Limb (tissue), 2 donors: ENCODE data around the gene GPR35.
"Not testable (repeated sequence)": the region's sequence is repeated elsewhere in the genome, so short reads cannot be mapped to it uniquely, and the experiment has no call there.

Source experiments
- DNase-seq, 2 donors: peaks; one replicate each; pipeline ENCODE4 v3.0.0-alpha.2; 2016; ENCODE audit errors: extremely low spot score in 2 of 2

GPR35 gene

DNA sequence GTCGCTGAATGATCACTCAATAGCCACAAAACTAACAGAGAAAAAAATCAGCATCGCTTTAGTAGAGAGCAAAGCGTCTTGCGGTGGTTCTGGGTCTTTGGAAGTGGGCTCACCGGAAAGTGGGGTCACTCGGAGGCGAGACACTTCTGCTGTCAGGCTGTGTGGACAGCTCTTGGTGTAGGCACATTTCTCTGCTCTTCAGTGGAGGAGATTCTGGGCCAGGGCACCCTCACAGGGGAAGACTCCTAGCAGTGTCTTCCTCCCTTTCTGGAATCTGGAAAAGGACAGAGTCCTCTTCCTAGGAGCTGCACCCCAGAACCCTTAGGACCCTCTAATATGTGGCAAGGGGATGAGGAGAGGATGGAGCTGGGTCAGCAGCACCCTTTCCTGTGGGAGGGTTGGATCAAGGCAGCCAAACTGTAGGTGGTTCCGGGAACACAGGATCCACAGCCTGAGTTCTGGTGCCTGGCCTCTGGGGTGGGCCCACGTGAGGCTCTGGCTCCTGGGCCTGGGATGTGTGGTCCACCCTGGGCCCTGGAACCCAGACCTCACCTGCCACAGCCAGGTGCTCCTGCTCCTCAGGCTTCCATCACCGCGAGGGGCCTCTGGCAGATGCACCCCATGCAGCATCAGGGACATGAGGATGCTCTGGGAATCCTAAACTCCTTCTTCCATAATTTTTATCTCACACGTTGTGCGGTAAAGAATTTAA lies 25.1 kb downstream of the GPR35 start:
- DNase-seq, result no peak

DNA sequence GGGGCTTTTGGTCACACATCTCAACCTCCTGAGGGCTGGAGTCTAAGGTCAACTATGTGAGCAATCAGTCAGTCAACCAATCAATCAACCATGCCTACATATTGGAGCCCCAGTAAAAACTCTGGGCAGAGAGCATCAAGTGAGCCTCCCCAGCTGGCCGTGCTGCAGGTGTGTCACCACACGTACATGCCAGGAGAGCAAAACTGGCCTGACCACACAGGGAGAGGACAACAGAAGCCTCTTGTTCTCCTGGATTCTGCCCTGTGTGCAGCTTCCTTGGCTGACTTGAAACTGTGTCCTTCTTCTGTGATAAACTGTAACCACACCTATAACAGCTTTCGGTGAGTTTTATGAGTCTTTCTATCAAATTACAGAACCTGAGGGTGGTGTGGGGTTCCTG lies 25.9 kb downstream of the GPR35 start:
- DNase-seq, result no peak

DNA sequence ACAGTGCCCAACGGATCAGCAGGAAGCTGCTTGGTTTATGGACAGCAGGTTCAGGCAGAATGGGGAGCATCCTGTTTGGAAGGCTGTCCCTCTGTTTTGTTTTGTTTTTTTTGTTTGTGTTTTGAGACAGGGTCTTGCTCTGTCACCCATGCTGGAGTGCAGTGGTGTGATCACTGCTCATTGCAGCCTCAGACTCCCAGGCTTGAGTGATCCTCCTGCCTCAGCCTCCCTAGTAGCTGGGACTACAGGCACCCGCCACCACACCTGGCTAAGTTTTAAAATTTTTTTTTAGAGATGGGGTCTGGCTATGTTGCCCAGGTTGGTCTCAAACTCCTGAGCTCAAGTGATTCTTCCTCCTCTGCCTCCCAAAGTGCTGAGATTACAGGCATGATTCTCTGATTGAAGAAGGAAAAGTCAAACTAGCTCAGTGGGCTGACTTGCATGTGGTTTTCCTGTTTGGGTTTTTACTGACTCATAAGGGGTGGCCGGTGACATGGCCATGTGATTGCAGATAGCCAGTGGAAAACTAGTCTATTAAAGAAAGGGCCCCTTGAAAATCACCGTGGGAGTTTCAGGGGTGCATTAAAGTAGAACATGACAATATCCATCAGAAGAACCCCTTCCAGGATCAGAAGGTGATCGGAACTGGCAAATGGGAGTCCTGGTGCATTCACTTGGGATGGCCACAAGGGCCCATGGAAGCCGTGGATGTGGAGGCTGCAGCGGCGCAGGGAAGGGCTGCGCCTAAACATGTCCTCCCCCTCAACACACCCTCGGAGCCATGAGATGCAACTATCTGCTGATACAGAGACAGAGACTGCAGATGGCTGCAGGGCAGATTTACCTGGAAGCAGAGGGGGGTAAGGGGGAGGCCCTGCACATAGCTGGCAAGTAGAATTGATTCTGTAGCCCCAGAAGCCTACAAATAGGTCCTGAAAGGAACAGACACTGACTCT lies 30.9 kb downstream of the GPR35 start:
- DNase-seq, result no peak

DNA sequence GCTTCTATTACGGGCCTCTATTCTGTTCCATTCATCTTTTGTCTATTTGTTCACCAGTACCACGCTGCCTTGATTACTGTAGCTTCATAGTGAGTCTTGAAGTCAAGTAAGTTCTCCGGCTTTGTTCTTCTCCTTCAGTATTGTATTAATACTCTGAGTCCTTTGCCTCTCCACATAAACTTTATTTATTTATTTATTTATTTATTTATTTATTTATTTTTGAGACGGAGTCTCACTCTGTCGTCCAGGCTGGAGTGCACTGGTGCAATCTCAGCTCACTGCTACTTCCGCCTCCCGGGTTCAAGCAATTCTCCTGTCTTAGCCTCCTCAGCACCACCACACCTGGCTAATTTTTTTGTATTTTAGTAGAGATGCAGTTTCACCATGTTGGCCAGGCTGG lies 34.6 kb downstream of the GPR35 start:
- DNase-seq, result not testable (repeated sequence)

DNA sequence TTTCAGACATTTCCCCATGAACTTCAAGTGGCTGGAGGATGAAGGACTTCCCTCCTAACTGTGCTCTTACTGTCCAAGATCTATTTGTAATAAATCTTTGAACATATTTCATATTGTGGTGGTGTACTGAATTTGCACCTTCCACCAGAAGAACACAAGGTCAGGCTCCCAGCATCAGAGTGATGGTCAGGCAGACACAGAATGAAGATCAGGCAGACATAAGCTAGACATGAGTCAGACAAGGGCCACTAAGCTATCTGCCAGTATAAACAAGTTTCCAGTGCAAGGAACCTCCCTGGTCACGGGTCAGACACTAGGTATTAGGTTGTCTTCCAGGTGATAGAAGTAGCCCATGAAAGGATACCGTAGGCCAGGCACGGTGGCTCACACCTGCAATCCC lies 37.4 kb downstream of the GPR35 start:
- DNase-seq, result no peak

DNA sequence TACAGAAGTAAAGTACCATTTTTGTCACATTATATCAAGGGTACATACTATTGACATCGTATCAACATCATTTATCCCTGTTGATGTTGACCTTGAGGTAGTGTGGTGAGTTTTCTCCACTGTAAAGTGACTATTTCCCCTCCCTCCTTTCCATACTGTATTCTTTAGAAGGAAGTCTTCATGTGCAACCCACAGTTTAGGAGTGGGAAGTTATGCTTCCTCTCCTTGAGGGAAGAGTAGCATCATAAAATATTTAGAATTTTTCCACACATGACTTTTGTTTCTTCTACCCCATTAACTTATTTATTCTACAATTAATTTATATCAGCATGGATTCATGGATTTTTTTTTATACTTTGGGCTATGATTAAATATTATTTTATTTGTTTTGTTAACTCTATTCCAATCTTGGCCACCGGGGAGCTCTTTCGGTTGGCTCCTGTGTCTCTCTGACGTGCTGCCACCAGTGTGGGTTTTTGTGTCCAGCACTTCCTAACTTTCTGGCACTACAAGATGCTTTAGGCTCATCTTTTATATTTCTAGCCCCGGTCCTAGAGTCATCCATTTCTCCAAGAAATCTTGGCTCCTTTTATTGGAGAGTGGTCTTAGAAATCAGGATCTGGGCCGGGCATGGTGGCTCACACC lies 38.4 kb downstream of the GPR35 start:
- no peak for DNase-seq

DNA sequence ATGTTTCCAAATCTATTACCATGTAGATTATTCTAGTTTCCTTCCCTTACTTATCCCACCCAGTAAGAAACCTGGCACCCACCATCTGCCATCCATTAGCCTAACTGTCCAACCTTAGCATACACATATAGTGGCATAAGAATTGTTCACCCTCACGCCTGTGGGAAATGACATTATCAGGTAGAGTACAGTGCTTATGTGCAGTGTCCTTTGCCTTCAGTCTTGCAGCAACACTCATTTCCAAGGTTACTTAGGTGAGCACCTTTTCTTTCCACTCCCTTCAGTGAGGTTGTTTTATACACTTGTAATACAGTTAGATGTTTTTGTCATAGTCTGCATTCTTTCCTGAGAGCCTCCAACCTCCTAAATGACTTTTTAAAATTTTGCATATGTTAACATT lies 39.3 kb downstream of the GPR35 start:
- DNase-seq, result no peak

DNA sequence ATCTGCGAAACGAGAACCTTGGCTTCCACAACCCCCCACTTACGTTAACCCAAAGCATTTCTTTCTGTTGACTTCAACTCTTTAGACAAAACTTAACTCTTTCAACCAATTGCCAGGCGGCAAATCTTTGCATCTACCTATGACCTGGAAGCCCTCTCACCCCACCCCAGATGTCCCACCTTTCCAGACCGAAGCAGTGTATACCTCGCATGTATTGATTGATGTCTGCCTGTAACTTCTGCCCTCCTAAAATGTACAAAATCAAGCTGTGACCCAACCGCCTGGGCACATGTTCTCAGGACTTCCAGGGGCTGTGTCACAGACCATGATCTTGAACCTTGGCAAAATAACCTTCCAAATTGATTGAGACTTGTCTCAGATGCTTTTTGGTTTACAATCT lies 45.1 kb downstream of the GPR35 start:
- no peak for DNase-seq

DNA sequence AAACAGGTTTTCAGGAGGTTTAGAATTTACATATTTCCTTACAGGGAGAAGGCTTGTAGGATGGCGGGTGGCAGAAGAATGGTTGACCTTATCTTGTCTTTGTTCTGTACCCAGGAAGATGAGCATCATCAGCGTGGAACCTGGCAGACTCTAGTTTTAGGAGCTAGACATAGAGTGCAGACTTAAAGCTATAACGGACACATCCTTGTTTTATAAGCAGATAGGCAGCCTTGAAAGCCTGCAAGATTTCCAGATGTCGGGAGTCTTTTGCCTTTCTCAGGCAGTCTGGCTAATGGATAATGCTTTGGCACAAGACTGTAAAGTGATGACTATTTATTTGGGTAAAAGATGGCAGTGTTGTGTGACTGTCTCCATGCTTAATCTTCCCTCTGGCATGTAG lies 45.7 kb downstream of the GPR35 start:
- DNase-seq, result no peak

DNA sequence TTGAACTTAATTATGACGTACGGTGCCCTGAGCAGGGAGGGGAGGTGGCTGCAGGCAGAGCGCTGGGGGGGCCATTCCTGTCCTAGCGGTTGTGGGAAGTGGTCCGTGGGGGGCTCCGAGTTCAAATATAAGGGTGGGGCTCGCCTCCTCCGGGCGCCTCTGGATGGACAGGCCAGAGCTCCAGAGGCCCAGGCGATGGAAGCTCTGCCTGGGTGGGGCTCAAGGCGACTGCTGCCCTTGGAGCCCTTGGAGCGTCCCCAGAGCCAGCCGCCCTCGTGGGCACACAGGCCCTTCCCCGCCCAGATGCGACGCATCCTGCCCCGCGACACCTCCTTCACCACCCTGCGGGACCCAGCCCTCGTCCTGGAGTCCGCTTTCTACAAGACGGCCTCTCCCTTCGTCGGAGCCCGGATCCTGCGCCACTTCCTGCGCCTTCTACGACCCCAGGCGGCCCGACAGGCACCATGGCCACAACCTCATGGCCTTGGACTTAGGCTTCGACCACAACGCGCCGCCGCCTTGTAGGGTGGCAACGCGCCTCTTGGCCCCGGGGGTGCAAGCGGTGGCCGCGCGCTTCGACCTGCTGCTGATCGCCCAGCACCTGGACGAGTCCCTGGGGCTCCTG lies 46.9 kb downstream of the GPR35 start:
- no peak for DNase-seq

DNA sequence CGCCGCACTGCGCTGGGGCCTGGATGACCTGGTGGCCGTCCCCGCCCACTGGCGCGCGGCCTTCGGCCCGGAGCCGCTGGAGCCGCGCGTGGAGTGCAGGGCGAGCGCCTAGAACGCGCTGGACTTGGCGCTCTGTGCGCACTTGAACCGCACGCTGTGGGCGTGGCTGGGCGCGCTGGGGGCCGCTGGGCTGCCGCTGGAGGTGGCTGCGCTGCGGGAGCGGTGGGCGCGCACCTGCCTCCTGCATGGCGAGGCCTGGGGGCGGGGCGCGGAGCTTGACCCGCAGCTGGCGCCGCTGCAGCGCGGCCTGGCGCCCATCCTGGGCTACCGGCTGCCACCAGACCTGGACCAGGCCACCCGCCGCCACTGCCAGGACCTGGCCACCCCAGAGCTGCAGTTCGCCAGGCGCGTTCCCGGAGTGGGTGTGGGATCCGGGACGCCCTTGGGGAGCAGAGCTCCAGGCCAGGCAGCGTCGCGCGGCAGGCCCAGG lies 47.5 kb downstream of the GPR35 start:
- no peak for DNase-seq

DNA sequence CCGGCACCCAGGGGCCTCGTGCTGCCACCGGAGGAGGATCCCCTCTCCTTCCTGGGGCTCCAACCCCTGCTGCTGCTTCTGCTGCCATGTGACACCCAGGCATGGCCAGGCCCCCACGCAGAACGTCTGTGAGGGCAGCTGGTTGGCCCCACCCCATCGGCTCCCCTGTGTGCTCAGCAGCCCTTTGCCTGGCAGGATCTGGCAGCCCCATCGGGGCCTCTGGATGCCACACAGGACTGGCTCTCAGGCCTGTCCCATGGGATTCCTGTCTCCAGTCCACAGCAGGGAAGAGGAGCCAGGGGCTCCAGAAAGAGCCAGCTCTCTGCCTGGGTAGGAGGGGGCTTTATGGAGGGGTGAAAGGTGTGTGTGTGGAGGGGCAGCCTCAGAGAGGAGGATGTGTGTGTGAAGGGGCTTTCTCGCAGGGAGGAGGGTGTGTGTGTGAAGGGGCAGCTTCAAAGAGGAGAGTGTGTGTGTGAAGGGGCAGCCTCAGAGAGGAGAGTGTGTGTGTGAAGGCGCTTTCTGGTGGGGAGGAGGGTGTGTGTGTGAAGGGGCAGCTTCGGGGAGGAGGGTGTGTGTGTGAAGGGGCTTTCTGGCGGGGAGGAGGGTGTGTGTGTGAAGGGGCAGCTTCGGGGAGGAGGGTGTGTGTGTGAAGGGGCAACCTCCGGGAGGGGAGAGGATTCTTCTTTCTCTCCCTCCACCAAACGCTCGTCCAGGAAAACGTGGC lies 49.3 kb downstream of the GPR35 start:
- not testable (repeated sequence) for DNase-seq

DNA sequence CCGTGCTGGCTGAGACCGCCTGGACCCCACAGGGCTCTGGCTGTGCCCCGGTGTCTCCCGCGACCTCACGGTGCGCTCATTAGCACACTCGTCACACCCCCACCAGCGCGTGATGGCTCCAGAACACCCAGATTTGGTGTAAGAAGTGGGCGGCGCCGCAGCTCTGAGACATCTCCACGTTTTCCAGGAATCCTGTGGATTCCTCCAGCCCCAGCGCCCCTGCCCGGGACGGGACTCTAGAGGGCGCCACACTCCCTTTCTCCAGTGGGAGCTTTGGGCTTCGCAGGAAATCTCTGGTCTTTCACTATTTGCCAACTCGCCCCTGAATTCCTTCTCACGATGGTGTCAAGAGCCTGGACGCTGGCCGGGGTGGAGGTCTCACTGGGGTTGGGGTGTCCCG lies 50.1 kb downstream of the GPR35 start:
- DNase-seq, result not testable (repeated sequence)

DNA sequence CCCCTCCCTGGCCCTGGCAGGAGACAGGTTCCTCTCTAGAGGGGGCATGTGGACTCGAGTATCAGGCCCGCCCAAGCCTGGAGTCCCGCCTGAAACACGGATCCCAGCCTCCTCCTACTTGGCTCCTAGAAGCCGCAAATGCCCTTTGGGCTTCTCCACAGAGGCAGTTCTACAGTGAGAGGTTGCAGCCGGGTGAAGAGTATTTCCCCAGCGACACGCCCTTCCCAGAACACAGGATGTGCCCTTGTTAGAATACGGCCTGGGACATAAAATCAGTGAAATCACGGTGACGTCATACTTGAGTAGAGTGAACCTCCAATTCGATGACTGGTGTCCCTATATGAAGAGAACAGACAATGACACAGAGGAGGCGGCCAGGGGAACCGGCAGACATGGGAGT lies 52.8 kb downstream of the GPR35 start:
- DNase-seq, result not testable (repeated sequence)

DNA sequence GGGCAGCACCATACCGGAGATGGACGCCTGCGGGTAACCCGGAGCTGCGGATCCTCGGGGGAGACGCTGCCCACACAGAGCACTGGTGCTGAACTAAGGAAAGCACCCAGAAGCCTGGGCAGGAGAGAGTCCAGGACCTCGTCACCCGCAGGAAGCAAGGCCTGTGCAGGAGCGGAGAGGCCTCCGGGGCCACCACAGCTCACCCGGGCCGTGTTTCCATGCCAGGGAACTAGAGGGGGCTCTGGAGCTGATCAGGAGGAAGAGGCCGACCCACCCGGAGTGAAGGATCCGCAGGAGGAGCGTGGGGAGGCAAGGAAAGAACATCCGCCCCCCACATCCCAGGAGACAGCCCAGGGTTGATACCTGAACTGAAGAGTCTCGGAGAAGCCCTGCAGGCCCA lies 53.6 kb downstream of the GPR35 start:
- DNase-seq, result not testable (repeated sequence)

DNA sequence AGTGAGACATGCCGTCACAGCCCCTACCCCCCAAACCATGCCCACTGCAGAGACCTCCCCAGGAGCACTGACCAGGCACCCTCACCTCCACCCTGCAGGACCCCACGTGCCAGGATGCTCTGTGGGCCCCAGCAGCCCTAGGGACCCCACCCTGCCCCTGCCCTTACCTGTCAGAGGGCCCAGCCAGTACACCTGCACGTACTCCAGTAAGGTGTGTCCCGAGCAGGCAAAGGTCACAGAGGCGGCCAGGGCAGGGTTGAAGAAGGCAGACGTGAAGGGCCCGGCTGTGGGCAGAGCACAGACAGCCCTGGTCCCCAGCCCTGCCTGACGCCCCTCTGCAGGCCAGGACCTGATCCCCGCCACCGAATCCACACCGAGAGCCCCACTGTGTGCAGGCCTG lies 54.9 kb downstream of the GPR35 start:
- DNase-seq, result not testable (repeated sequence)
